DND-41 (cell line): ENCODE measurements around the gene SLC35F4.

Source experiments
- CTCF ChIP-seq: IDR thresholded peaks from 2 replicates; pipeline ENCODE4 v1.5.1; 2012; ENCODE audit warnings: borderline replicate concordance, low read length, moderate library complexity, mild to moderate bottlenecking; ENCODE audit not compliant: poor library complexity, severe bottlenecking; ENCODE audit errors: extremely low read depth
- EZH2 ChIP-seq: IDR thresholded peaks from 3 replicates; pipeline ENCODE4 v1.6.1; 2012; ENCODE audit warnings: borderline replicate concordance, low read depth, mild to moderate bottlenecking, moderate library complexity, low read length, inconsistent platforms; ENCODE audit not compliant: severe bottlenecking

GRCh38 chr14:57576498-57576897 lies 289.4 kb downstream of the SLC35F4 start:
- TF ChIP-seq CTCF = no peak
- no peak for TF ChIP-seq EZH2
